Measurements from ENCODE around the gene PLA2G6.
"Not testable (repeated sequence)": the region's sequence is repeated elsewhere in the genome, so short reads cannot be mapped to it uniquely, and the experiment has no call there.

PLA2G6 gene

DNA sequence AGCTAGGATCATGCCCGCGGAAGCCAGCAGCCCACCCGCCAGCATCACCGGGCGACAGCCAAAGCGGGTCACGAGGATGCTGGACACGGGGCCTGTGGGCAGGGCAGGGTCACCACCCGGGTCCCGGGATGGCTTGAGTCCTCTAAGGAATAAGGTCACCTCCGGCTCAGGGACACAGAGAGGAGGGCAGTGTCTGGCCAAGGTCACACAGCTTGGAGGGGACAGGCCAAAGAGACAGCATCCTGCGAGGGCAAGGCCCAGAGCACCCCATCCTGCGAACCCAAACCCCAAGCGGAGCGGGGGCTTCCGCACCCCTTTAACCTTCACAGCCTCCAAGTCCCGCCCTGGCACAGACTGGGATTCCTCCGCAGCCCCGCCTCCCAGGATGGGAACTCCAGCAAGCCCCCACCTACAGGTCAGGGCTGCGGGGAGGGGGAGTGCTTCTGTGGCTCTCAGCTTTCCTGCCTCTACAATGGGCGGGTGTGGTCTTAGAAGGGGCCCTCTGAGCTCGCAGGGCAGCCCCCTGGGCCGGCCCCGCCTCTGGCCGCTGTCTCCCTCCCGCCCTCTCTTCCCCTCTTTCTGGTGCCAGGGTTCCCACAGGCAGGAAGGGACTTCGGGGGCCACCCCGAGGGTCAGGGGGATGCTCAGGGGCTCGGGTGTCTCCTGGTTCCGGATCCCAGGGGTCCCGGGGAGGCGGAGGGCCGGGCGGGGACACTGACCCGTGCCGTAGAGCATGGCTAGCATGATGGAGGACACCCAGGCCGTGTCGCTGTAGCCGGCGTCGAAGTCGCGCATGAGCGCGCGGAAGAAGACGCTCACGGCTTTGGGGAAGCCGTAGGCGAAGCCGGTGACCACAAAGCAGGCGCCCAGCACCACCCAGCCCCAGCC lies 99.4 kb downstream of the PLA2G6 start:
- no peak for DNase-seq

DNA sequence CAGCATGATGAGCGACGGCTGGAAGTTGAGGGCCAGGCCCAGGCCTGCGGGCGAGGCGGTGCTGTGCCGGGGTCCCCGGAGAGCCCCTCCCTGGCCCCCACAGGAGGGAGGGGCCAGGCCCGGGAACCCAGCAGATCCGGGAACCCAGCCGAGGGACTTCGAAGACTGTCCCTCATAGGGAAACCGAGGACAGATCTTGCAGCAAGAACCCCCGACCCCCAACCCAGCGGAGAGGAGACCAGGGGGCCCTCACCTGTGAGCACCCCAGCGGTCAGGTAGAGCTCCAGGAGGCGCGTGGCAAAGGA lies 100.0 kb downstream of the PLA2G6 start:
- DNase-seq: no peak

DNA sequence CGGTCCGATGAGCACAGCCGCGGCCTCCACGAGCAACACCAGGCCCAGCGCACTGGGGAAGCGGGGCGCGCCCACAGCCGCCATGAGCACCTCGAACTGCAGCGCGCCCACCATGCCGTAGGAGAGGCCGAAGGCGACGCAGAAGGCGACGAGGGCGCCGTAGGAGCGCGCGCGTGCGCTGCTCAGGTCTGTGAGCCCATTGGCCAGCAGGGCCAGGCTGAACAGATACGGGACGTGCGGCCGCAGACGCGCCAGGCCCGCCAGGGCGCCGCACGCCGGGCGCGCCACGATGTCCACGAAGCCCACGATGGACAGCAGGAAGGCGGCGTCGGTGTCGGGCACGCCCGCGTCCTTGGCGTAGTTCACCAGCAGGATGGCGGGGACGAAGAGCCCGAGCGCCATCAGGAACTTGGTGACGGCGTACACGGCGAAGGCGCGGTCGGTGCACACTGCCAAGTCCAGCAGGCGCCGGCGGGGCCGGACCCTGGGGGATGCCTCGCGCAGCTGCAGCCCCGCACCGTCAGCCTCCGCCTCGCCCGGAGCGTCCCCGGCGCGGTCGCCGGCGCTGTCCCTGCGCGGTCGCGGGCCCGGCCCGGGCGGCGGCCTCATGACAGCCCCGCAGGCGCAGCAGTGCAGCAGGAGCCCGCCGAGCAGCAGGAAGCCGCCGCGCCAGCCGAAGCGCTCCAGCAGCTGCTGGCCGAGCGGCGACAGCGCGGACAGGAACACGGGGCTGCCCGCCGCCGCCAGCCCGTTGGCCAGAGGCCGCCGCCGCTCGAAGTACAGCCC lies 100.6 kb downstream of the PLA2G6 start:
- DNase-seq: no peak

DNA sequence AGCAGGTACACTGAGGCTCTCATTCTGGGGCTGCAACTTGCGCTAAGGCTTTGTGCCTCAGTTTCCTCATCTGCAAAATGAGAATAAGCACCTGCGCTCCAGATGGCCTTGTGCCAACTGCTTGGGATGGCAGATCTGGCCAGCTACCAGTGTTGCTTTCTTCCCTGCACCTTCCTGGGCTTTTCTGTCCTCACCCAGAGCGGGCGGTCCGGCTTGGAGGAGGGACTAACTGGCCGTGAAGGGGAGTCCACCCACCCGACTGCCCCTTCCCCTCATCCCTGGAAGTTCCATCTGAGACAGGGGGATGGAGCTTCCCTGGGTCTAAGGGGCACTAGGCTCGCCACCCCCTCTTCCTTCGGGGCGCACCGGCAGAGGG lies 101.2 kb downstream of the PLA2G6 start:
- no peak for DNase-seq

DNA sequence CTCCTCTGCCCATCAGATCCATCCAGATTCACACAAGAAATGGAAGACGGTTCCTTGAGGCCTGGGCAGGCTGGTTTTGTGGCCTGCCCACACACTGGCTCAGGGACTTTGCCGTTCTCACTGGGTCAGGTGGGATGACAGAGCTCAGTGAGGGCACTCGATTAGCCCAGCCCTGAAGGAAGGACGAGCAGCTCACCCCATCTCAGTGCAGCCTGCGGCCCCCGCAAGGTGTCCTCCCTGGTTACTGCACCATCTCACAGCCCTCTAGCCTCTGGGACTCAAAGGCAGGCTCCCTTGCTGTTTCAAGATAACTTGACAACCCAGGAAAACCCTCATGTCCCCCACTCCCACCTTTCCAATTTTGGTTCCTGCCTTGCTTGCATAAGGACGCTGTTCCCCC lies 101.8 kb downstream of the PLA2G6 start:
- DNase-seq: no peak

DNA sequence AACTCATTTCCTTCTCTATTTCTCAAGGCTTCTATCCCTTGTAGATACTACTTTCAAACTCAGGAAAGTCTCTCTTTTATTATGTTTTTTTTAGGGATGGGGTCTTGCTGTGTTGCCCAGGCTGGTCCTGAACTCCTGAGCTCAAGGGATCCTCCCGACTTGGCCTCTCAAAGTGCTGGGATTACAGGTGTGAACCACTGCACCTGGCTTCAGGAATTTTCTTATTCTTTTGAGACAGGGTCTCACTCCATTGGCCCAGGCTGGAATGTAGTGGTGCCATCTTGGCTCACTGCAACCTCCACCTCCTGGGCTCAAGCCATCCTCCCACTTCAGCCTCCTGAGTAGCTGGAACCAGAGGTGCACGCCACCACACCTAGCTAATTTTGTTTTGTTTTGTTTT lies 102.4 kb downstream of the PLA2G6 start:
- not testable (repeated sequence) for DNase-seq

DNA sequence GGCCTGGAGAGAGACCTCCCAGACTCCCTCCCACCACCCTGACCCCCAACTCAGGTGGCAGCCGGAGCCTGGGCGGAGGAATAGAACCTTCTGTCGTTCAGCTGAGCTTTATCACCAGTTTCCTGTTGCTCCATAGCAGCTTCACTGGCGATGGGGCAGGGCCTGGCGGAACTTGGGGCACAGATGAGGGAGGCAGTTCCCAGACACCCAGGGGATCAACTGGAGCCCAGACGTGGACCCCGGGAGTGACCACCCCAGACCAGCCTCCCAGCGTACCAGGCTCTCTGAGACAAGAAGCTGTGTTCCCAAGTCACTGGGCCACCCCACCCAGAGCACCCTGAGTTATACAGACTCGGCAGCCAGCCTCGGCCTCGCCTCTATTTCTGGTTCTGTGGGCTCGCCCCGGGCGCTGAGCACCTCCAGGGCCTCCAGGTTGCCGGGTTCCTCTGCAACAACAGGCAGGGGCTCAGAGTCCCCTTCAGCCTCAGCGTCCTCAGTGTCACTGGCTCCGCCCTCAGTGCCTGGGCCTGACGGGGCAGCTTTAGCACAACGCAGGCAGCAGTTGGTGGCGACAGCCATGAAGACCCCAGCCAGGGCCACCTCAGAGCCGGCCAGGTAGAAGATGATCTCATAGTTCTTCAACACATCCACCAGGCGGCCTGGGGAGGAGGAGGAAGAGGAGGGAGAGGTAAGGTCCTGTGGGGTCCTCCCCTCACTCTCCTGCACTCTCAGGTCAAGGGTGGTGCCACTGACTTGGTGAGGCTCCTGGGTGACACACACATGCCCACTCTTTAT lies 103.4 kb downstream of the PLA2G6 start:
- DNase-seq: no peak

DNA sequence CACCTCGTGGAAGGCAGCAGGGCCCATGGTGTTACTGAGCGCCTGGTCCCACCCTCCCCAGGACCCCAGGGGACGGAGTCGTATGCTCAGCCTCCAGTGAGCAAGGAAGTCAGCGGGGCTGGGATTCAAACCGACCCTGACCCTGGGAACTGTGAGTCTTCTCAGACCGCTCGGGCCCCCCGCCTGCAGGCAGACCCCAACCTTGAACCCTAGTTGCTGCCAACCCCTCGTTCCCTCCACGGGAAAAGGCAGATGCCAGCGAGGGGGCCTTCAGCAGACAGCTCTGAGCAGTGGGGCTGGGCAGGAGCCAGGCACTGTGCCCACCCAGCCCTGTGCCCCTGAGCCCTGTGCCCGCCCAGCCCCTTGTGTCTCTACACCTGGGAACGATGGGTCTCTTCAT lies 104.0 kb downstream of the PLA2G6 start:
- no peak for DNase-seq

DNA sequence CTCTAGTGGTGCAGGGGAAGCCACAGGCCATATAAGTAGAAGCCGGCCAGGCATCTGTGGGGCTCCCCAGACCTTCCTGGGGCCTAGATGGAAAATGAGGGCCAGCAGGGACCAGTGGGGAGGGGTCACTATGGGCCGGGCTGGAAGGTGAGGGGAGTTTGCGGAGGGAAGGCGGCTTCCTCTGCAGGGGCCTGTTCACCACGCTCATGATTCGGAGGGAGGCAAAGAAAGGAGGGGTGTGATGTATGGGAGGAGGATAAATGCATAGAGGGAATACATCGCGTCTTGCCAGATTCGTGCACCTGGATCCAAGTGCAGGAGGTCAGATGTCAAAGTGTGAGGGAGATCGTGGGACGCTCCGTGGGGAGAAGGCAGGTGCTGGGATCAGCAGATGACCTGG lies 104.5 kb downstream of the PLA2G6 start:
- DNase-seq: no peak

DNA sequence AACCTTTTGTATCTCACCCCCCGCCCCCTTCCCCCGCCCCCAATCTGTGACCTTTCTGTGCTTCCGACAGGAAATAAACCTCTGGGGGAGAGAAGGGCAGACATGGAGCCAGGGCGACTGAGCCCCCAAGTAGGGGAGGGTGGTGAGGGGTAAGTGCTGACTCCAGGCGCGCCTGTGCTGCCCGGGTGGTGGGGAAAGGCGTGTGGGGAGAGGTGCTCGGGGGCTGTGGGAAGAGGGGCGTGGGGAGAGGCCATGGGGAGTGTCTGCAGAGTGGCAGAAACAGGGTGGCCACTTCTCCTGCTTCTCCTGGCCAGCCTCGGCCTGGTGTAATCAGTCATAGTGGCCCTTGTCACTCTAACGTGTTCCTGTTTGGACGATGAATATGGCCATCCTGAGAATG lies 105.7 kb downstream of the PLA2G6 start:
- no peak for DNase-seq

DNA sequence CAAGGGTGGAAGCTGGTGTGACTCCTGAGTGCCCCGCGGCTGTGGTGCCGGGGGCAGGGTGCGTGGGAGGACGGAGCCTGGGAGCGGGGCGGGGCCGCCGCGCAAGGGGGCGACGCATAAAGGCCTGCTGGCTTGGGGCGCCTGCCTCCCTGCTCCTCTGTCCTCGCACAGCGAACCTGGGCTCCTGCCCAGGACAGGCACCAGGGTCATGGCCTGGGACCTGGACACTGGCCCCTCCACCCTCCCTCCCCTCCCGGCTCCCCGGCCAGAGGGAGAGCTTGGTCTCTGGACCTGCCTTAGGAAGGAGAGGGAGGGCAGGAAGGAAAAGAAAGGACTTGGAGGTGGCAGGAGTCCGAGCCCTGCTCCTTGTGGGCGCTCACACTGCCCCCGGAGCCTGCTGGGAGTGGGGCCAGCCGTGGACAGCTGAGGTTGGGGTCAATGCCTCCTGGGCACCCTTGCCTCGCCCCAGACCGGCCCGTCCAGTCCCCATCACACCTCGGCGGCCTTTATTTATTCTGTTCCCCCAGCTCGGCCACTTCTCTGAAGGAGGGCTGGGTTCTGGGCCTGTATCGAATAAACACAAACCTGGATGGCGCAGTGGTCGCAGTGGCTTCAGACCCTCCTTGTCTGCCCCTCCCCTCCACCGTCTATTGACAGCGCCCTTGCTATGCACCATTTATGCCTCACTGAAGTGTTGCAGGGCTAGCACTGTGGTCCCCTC lies 106.4 kb downstream of the PLA2G6 start:
- no peak for DNase-seq

DNA sequence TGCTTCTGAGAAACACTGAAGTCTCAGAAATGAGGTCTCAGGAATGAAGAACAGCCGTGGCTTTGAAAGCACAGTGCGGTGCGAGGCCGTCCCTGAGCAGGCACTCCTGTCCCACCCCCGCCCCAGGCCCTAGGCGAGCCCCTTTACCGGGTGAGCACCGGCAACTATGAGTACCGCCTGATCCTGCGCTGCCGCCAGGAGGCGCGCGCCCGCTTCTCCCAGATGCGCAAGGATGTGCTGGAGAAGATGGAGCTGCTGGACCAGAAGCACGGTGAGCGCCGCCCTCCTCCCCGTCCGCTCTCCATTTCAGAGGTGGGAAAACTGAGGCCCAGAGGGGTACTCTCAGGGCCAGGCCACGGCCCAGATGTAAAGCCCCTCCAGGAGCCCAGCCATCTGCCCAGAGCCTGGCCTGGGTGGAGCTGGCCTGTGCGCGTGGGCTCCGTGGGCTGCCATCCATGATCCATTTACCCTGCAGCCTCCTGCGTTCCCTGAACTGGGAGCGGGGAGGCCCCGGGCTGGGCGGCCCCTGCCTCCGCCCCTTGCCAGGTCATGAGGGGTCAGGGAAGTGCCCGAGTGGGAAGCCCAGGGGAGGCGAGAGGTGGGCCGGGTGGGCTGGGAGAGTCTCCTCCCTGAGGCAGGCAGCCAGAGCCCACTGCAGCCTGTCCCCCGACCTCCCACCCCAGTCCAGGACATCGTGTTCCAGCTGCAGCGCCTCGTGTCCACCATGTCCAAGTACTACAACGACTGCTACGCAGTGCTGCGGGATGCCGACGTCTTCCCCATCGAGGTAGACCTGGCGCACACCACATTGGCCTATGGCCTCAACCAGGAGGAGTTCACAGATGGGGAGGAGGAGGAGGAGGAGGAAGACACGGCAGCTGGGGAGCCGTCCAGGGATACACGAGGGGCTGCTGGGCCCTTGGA lies 107.2 kb downstream of the PLA2G6 start:
- no peak for DNase-seq

DNA sequence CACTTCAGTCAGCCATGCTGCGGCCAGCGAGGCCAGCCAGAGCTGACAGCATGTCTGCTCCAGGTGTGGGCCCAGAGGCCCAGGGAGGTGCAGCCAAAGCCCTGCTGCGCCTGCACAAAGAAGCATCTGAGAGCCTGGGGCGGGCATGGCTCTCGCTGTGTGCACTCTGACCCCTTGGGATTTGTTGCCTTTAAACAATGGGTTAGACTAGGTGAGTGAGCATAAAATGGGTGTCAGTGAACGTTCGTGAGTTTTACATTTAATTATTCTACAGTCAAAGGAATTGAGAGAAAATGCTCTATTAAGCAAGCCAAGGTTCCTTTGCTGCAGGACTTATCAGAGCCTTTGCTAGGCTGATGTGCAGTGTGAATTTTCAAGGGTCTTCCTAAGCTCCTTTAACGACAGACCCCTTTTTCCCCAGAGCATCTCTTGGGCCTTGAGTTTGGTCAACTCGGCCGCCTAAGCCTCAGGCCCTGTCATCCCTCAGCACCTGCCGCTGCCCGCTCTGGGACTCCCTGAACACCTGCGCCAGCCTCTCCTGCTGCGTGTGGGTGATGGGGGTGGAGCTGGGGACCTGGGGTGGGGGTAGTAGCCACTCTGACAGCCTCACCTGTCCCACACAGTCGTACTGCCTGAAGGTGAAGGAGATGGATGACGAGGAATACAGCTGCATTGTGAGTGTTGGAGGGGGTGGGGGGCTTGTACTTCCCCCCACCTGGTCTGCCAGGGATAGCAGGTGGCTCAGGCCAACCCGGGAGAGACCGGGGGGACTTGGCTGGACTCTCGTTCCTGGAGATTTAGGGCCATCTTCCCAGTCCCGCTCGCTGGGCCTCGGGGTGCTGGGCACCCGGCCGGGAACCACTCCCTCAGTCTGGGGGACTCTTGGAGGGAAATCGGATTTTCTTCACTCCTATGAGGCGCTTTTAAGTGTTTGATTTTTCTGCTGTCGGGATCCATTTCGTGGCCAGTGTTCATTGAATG lies 108.2 kb downstream of the PLA2G6 start:
- DNase-seq: no peak

DNA sequence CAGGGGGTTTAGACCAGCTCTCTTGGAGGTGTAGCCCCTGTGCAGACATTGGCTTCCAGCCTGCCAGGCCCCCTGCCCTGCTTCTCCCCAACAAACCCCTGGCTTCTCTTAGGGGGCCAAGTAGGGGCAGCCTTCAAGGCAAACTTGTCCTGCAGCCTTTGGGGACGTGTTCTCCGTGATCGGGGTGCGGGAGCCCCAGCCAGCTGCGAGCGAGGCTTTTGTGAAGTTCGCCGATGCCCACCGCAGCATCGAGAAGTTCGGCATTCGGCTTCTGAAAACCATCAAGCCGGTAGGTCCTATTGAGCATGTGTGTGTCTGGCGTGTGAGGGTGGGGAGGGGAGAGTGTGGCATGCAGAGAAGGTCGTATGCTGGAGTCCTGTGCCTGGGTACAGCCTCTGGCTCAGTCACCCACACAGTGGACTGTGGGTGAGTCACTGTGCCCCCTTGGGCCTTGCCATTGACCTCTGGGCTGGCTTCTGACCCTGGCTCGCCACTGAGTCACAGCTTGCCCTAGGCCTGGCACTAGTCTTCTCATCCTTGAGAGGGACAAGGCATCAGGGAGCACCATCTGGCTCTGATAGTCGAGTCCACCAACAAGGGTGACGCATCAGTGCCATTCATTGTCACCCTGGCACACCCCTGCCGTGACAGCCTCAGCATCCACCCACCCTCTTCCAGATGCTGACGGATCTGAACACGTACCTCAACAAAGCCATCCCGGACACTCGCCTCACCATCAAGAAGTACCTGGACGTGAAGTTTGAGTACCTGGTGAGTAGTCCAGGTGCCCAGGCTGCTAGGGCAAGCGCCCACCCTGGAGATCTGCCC lies 109.1 kb downstream of the PLA2G6 start:
- no peak for DNase-seq

DNA sequence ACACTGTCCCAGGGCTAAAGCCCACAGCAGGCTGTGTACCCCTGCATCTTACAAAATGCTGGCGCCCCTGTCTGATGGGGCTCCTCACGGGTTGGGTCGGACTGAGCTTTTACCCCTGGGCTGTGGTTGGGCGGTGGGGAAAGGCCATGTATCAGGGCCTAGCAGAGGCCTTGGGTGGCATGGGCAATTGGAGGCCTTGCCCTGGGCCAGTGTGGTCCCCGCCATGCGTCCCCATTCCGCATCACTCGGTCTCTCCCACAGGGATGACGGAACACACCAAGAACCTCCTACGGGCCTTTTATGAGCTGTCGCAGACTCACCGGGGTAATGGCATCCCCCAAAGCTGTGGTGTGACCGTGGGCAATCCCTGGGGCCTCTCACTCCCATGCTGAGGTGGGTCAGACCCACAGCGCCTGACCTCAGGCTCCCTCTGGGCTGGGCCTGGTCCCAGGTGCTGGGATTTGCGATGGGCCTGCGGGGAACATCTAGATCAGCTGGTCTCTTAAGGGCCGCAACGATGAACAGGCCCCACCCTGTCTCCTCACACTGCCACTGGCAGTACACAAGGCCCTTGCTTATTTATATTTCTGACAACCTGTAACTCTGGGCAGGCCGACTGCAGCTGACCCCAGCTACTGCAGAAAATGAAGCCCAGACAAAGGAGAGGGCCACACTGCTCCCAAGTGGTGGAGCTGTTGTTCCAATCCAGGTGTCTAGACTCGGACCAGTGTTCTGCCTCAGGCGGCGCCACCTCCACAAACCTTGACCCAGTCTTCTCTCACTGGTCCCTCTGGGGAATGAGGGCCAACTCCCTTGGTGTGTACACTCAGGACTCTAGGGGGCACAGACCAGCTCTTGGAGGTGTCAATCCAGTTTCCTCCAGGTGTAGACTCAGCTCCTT lies 110.0 kb downstream of the PLA2G6 start:
- DNase-seq: no peak

DNA sequence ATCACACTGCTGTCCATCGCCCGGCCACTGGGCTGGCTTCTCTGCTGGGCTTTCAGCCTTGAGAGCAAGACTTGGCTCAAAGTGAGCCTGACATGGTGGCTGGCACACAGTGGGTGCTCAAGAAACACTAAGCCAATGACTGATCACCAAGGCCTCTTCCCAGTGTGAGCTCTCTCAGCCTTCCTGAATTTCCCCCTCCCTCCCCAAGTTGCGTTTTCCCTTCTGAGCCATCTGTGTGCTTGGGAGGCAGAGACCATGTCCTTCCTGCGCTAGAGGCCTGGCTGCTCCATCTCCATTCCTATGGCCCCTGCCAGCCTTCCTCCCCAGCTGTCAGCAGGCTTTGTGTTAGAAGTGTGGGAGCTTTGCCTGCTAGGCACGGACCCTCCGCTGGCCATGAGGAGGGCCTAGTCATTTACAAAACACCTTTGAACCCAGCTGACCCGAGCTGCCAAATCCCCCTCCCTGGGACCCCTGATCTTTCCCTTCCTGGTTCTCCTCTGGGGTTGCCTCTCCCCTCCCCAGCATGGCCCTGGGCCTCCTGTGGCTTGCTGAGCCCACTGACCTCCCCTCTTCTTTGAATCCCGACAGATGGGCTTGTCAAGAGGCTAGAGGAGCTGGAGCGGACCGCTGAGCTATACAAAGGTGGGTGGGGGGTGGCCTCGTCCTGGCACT lies 111.2 kb downstream of the PLA2G6 start:
- DNase-seq: no peak

DNA sequence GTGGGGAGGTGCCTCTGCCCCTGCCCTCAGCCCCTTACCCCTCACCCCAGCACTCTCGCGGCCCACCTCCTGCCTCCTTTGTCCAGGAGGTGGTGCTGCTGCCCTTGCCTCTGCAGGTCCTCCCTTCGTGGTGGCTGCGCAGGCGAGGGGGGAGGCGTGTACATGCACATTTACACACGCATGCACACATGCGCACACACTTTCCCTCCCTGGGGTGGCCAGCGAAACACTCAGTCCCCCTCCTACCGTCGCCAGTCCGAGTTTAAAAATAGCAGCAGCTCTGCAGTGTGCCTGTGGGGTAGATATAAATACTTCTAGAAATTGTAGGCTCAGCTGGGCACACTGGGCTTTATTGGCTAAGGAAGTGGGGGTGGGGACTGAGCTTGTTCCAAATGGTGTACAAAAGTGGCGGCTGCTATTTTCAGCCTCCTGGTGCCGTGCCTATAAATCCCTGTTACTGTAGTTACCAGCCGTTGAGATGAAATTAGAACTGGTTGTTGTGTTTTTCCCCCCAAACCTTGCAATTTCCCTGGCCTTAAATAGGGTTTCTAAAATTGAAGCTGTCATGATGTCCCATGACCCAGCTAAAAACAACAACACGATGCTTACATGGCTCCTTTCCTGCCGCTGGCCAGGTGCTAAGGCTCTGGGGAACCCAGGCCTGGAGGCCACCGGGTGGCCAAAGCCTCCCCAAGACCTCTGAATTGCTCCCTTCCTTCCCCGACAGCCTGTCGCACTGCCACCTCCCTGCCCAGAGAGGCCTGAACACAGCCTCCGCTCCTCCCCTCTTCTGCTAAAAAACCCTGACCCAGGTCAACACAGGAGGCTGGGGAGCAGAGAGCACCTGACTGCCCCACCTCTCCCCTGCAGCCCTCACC lies 112.0 kb downstream of the PLA2G6 start:
- no peak for DNase-seq

Measured in stimulated activated CD4-positive, alpha-beta T cell treated with anti-CD3 and anti-CD28 coated beads, Interleukin-4, amount 100 ng/mL, for 1 hour (primary cell).